Lower leg skin (tissue), 4 donors: ENCODE results near the gene HSPBP1. TPM values are rescaled to one million over a fixed set of nuclear protein-coding genes. Genes with fewer than 3 reads are reported as not detected.
"Not testable (repeated sequence)": the region's sequence is repeated elsewhere in the genome, so short reads cannot be mapped to it uniquely, and the experiment has no call there.

Experiments used
- DNase-seq, 2 donors: peaks; one replicate each; pipeline ENCODE4 v3.0.0-alpha.2; 2019; ENCODE audit warnings: low spot score in 2 of 2
- H3K4me3 ChIP-seq: fragments of 200-600 bp; sonication (generic); 2 replicates; pipeline ENCODE4 v1.5.1; 2017; ENCODE audit warnings: mild to moderate bottlenecking, low read depth; ENCODE audit not compliant: poor library complexity, severe bottlenecking
- POLR2A ChIP-seq, 2 donors: fragments of 450-650 bp; IDR thresholded peaks; one replicate each; pipeline ENCODE4 v1.6.1; 2016 to 2017; ENCODE audit warnings: antibody characterized with exemption in 2 of 2, mild to moderate bottlenecking in 1 of 2, moderate library complexity in 1 of 2
- WGBS, 2 donors: methylation state at CpG; one replicate each; pipeline ENCODE4 v1.1.5; 2018; 5-methylcytosine and 5-hydroxymethylcytosine counted together
- intact Hi-C: fragments of 100-400 bp; cut with DNase I; formaldehyde crosslinking; loops from one replicate; pipeline ENCODE4 v1.15.0; 2023; ENCODE audit warnings: low total_unique reads
- total RNA-seq, 4 donors: library from RNA; depleted of rRNA; stranded (reverse); fragments of >200 nt; gene quantifications; one replicate each; pipeline ENCODE4 v1.1.0, GENCODE V29; 2016
- TF ChIP-seq, protein P1 (sequence below), 3 donors: fragments of 450-650 bp; IDR thresholded peaks; one replicate each; pipeline ENCODE4 v1.5.1; 2016; ENCODE audit warnings: antibody characterized with exemption in 3 of 3, mild to moderate bottlenecking in 3 of 3, moderate library complexity in 2 of 3

The HSPBP1 gene
- total RNA-seq, 4 donors from 2014 or later, result 17.8 to 35.5 (median 25.6) TPM

DNA sequence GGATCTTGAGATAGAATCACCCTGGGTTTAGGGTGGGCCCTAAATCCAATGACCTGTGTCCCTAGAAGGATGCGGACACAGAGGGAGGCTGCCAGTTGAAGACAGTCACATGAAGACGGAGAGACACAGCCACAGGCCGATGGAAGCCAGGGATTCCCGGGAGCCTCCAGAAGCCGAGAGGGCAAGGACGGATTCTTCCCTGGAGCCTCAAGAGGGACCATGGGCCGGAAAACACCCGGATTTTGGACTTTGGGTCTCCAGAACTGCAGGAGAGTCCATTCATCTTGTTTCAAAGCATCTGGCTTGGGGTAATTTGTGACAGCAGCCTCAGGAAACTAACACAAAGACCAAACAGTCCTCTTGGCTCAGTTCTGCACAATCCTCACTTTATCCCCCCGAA is 53.6 kb downstream of the HSPBP1 start:
- WGBS, 2 donors, result 75 to 86% methylated on average over 9 of the region's 9 CpGs
- intact Hi-C loops, result no loop called here

GRCh38 chr19:55225415-55225958 is 54.4 kb downstream of the HSPBP1 start:
- WGBS, 2 donors, result 88 to 90% methylated on average over 7 of the region's 7 CpGs
- no peak for TF ChIP-seq POLR2A (IDR thresholded peaks at IDR 0.05)
- TF ChIP-seq, protein P1, sequence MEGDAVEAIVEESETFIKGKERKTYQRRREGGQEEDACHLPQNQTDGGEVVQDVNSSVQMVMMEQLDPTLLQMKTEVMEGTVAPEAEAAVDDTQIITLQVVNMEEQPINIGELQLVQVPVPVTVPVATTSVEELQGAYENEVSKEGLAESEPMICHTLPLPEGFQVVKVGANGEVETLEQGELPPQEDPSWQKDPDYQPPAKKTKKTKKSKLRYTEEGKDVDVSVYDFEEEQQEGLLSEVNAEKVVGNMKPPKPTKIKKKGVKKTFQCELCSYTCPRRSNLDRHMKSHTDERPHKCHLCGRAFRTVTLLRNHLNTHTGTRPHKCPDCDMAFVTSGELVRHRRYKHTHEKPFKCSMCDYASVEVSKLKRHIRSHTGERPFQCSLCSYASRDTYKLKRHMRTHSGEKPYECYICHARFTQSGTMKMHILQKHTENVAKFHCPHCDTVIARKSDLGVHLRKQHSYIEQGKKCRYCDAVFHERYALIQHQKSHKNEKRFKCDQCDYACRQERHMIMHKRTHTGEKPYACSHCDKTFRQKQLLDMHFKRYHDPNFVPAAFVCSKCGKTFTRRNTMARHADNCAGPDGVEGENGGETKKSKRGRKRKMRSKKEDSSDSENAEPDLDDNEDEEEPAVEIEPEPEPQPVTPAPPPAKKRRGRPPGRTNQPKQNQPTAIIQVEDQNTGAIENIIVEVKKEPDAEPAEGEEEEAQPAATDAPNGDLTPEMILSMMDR (IDR thresholded peaks at IDR 0.05), result no peak
- DNase-seq, result no peak
- intact Hi-C loops, result no loop called here
- H3K4me3 ChIP-seq, result no peak overlapping the region

More for the DNA sequence above, 53.6 kb downstream of the HSPBP1 start:
- TF ChIP-seq POLR2A (IDR thresholded peaks at IDR 0.05), result no peak
- H3K4me3 ChIP-seq, result no peak overlapping the region
- no peak for DNase-seq

- H3K4me3 ChIP-seq, intact Hi-C loops, DNase-seq: not testable (repeated sequence)
- 55 to 65% methylated on average over 10 to 11 of the region's 11 CpGs for WGBS, 2 donors
Observed at GRCh38 chr19:55224679-55225414, 55.1 kb downstream of the HSPBP1 start.

- WGBS, 2 donors, result 77 to 80% methylated on average over 21 to 25 of the region's 26 CpGs
- no peak overlapping the region for H3K4me3 ChIP-seq
- no peak for TF ChIP-seq POLR2A (IDR thresholded peaks at IDR 0.05)
- TF ChIP-seq, protein P1 (IDR thresholded peaks at IDR 0.05), result no peak
- no peak for DNase-seq
- intact Hi-C loops, result no loop called here
Observed at GRCh38 chr19:55224038-55224665, 55.8 kb downstream of the HSPBP1 start.

GRCh38 chr19:55223291-55224037 is 56.4 kb downstream of the HSPBP1 start:
- WGBS, 2 donors, result 84 to 87% methylated on average over 13 to 16 of the region's 17 CpGs
- DNase-seq, result no peak
- intact Hi-C loops, result no loop called here
- TF ChIP-seq, protein P1 (IDR thresholded peaks at IDR 0.05), result no peak
- no peak for TF ChIP-seq POLR2A (IDR thresholded peaks at IDR 0.05)
- no peak overlapping the region for H3K4me3 ChIP-seq

- 73 to 84% methylated on average over 9 of the region's 9 CpGs for WGBS, 2 donors
- H3K4me3 ChIP-seq, result no peak overlapping the region
- no peak for DNase-seq
- no peak for TF ChIP-seq POLR2A (IDR thresholded peaks at IDR 0.05)
- TF ChIP-seq, protein P1 (IDR thresholded peaks at IDR 0.05), result no peak
- intact Hi-C loops, result no loop called here
Observed at GRCh38 chr19:55220525-55220924, 59.4 kb downstream of the HSPBP1 start.
